RWPE1 (cell line): ENCODE data around the gene KIFAP3.

Source experiments
- CTCF ChIA-PET: fragments of 350-600 bp; sonication (Branson Sonifier 250); formaldehyde crosslinking; extraction: SDS; loops from one replicate; lab custom pipeline; 2021; lab: Yijun Ruan, JAX
- POLR2A ChIA-PET: fragments of 400-600 bp; formaldehyde crosslinking; extraction: SDS; loops from one replicate; lab custom pipeline; 2020; ENCODE audit warnings: antibody characterized with exemption; ENCODE audit not compliant: low non-redundant PET; lab: Yijun Ruan, JAX
- DNase-seq: peaks from one replicate; pipeline ENCODE4 v3.0.0; 2012; ENCODE audit warnings: low spot score
- H3K27ac ChIP-seq: fragments of 450-650 bp; 2 replicates; pipeline ENCODE4 v1.5.1; 2017
- TF ChIP-seq, protein P1 (sequence below): fragments of 450-650 bp; conservative IDR thresholded peaks from 2 replicates; pipeline ENCODE4 v1.5.1; 2017; ENCODE audit warnings: low read depth, mild to moderate bottlenecking

Gene KIFAP3

DNA sequence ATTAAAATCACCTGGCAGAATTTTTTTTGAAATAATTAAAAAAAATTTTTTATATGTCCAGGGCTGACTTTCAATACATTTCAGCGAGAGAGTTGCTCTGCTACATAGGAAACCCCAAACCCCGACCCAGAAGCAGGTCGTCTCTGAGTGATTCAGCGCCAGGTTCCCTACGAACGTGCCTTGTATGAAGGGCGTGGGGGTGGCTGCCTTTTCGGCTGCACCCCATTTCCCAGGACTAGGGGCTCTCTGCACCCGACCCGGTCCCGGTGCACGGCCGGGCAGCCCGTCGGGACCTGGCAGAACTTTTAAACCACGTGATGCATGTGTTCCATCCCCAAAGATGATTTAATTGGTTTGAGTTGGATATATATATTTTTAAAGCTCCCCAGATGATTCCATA is 165.0 kb downstream of the KIFAP3 start:
- no peak for DNase-seq
- no peak overlapping the region for H3K27ac ChIP-seq
- CTCF ChIA-PET = no interaction called here
- TF ChIP-seq, protein P1, sequence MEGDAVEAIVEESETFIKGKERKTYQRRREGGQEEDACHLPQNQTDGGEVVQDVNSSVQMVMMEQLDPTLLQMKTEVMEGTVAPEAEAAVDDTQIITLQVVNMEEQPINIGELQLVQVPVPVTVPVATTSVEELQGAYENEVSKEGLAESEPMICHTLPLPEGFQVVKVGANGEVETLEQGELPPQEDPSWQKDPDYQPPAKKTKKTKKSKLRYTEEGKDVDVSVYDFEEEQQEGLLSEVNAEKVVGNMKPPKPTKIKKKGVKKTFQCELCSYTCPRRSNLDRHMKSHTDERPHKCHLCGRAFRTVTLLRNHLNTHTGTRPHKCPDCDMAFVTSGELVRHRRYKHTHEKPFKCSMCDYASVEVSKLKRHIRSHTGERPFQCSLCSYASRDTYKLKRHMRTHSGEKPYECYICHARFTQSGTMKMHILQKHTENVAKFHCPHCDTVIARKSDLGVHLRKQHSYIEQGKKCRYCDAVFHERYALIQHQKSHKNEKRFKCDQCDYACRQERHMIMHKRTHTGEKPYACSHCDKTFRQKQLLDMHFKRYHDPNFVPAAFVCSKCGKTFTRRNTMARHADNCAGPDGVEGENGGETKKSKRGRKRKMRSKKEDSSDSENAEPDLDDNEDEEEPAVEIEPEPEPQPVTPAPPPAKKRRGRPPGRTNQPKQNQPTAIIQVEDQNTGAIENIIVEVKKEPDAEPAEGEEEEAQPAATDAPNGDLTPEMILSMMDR = no peak
- POLR2A ChIA-PET = no interaction called here

DNA sequence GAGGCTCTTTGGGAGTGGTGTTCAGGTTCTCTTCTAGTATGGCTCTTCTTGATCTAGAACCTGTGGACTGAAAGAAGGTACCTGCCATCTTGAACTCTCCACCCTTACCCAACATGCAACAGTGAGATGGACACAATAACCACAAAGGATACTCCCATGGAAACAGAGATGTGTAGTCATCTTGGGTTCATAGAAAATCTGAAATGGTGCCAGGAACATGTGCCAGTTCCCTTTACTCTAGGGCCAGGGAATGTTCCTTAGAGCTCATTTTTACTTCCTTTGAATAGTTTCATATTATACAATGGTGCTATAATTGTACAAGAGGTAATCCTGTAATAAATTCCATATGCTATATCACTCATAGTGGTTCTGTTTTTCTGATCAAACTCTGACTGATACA is 167.6 kb downstream of the KIFAP3 start:
- DNase-seq = no peak
- CTCF ChIA-PET = no interaction called here
- TF ChIP-seq, protein P1 = no peak
- no peak overlapping the region for H3K27ac ChIP-seq
- POLR2A ChIA-PET = no interaction called here

DNA sequence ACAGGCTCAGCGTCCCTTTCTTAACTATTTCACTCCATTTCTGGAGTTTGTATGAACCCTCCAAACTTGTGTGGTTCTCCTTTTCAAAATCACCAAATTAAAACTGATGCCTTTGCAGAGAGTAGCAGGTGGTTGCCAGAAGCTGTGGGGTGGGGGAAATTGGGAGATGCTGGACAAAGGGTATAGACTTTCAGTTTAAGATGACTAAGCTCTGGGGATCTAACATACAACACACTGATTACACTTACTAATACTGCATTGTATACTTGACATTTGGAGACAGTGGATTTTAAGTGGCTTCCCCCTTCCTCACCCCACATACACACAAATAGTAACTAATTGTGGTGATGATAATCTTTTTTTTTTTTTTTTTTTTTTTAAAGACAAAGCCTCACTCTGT is 169.7 kb downstream of the KIFAP3 start:
- TF ChIP-seq, protein P1 = no peak
- no peak for DNase-seq
- ChIA-PET CTCF (no interaction called here), POLR2A (no interaction called here)
- no peak overlapping the region for H3K27ac ChIP-seq

DNA sequence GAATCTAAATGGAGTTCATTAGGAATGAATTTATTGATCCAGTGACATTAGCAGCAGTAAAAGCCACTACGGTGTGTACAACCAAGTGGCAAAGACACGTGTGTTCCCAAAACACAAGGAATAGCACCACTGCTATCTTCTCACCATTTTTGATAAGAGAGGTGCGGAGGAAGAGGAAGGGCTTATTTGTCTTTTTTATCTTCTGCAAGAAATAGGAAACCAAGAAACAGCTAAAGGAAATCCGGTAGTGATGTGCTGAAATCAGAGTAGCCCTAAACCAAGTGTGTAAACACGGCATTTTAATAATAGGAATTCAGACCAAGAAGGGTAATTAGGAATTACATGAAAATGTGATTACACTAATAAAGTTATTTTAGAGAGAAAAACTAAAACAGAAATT is 171.7 kb downstream of the KIFAP3 start:
- TF ChIP-seq, protein P1 = no peak
- CTCF ChIA-PET = no interaction called here
- POLR2A ChIA-PET = no interaction called here
- no peak overlapping the region for H3K27ac ChIP-seq
- DNase-seq = no peak

DNA sequence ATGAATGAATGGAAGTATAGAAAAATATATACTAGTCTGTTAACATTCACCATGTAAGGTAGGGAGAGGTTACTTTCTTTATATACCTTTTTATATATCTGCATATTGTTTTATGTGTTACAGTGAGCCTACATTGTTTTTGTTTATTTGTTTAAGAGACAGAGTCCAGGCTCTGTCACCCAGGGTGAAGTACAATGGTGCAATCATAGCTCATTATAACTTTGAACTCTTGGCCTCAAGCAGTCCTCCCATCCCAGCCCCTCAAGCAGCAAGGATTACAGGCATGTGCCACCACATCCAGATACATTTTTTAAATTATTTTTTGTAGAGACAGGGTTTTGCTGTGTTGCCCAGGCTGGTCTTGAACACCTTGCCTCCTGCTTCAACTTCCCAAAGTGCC is 173.4 kb downstream of the KIFAP3 start:
- TF ChIP-seq, protein P1 = no peak
- no peak for DNase-seq
- CTCF ChIA-PET = no interaction called here
- POLR2A ChIA-PET = no interaction called here
- H3K27ac ChIP-seq = no peak overlapping the region

DNA sequence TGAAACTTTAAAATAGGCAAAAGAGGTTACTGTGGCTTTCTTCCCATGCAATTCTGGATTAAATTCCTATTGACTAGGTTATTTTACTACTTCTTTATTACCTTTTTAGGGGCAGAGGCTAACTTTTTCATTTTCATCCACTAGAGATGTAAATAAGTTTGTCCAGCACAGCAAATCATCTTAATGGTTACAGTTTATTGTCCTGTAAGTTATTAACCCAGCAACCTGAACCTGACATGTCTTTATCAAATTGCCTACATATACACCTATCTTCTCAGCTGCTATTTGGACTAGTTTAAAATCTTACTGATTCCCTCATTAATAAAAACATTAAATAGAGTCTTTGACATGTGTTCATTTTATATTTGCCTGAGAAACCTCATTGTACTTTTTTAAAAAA is 173.9 kb downstream of the KIFAP3 start:
- TF ChIP-seq, protein P1 = no peak
- no peak overlapping the region for H3K27ac ChIP-seq
- DNase-seq = no peak
- CTCF ChIA-PET = no interaction called here
- POLR2A ChIA-PET = no interaction called here

DNA sequence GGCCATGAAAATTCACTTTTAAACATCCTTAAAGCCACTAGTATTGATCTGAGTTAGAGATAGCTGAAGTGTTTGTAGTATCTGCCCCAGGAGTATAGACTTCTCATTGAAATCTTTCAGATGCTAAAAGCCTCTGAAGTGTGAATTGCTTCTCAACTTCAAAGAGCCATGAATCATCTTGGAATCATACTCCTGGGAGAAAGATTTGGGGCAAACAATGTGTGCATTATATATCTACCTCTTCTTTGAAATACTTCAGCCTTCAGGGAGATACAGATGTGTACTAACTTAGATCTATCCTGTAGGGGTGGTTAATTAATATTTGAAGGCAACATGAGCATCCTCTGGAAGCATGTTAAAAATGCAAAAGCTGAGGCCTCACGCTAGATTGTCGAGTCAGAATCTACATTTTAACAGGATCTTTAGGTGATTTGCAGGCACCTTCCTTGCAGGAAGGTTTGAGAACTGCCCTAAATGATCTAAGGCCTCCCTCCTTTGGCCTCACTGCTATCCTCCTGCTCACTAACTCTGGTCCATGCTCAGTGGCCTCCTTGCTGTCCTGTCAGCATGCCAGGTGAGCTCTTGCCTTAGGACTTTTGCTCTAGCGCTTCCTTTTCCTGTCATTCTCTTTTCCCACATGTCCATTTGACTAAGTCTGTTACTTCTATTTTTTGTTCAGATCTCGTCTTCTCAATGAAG is 174.8 kb downstream of the KIFAP3 start:
- POLR2A ChIA-PET = no interaction called here
- H3K27ac ChIP-seq = no peak overlapping the region
- CTCF ChIA-PET = no interaction called here
- TF ChIP-seq, protein P1 = no peak
- no peak for DNase-seq
